ENCODE measurements around the gene APOA5. TPM values are rescaled to one million over a fixed set of nuclear protein-coding genes. Genes with fewer than 3 reads are reported as not detected.

The APOA5 gene
- total and polyA plus RNA-seq, 2 of the 13 experiments (the other 11 are each of a cell fraction or from before 2014, with no cell fraction given), result 44.0 to 49.1 TPM

GRCh38 chr11:116787786-116788486 is 3.7 kb downstream of the APOA5 start, which contains the start of gene ZPR1 (continued):
- TF ChIP-seq FOXP1 (IDR thresholded peaks at IDR 0.05), result no peak
- no peak for TF ChIP-seq FOXP1 (CRISPR knock-in tag; IDR thresholded peaks at IDR 0.05)
- TF ChIP-seq RERE (CRISPR knock-in tag; IDR thresholded peaks at IDR 0.05; ENCODE audit: low read depth), result no peak
- TF ChIP-seq ZFYVE20 (CRISPR knock-in tag; IDR thresholded peaks at IDR 0.05; ENCODE audit: borderline replicate concordance, low read depth), result no peak
- no peak; the same call in 1 of the 2 replicates for TF ChIP-seq ZNF160 (CRISPR knock-in tag; IDR thresholded peaks at IDR 0.05)
- 0 out of 2 replicates have a peak, but pooled peaks have one; percentile 47 for TF ChIP-seq ZNF234 (CRISPR knock-in tag; conservative IDR thresholded peaks at IDR 0.05)
- no peak for TF ChIP-seq FOXK2 (IDR thresholded peaks at IDR 0.05)
- TF ChIP-seq, protein P1, sequence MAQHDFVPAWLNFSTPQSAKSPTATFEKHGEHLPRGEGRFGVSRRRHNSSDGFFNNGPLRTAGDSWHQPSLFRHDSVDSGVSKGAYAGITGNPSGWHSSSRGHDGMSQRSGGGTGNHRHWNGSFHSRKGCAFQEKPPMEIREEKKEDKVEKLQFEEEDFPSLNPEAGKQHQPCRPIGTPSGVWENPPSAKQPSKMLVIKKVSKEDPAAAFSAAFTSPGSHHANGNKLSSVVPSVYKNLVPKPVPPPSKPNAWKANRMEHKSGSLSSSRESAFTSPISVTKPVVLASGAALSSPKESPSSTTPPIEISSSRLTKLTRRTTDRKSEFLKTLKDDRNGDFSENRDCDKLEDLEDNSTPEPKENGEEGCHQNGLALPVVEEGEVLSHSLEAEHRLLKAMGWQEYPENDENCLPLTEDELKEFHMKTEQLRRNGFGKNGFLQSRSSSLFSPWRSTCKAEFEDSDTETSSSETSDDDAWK (CRISPR knock-in tag; IDR thresholded peaks at IDR 0.05), result no peak
- no peak for TF ChIP-seq ZNF124 (CRISPR knock-in tag; IDR thresholded peaks at IDR 0.05)
- no peak for TF ChIP-seq U2AF1 (optimal IDR thresholded peaks at IDR 0.05; ENCODE audit: low read depth, low read length)
- TF ChIP-seq HDAC1 (CRISPR knock-in tag; IDR thresholded peaks at IDR 0.05), result peak; percentile 81
- no peak for TF ChIP-seq SMARCC2 (IDR thresholded peaks at IDR 0.05)
- peak; percentile 81 for TF ChIP-seq GABPA (IDR thresholded peaks at IDR 0.05; ENCODE audit: low read depth, low read length)
- TF ChIP-seq GABPA (CRISPR knock-in tag; IDR thresholded peaks at IDR 0.05; ENCODE audit: low read depth), result peak; percentile 92
- no peak for TF ChIP-seq ZNF543 (CRISPR knock-in tag; IDR thresholded peaks at IDR 0.05)
- TF ChIP-seq E2F1 (CRISPR knock-in tag; IDR thresholded peaks at IDR 0.05), result no peak
- TF ChIP-seq NFIB (CRISPR knock-in tag; IDR thresholded peaks at IDR 0.05; ENCODE audit: borderline replicate concordance), result no peak
- TF ChIP-seq ZNF282 (IDR thresholded peaks at IDR 0.05; ENCODE audit: partially characterized antibody), result no peak
- TF ChIP-seq SPEN (CRISPR knock-in tag; IDR thresholded peaks at IDR 0.05; ENCODE audit: low read depth), result no peak; the same call in 1 of the 2 replicates
- no peak for TF ChIP-seq ZNF546 (CRISPR knock-in tag; conservative IDR thresholded peaks at IDR 0.05)
- no peak; the same call in 1 of the 2 replicates for TF ChIP-seq ZNF326 (CRISPR knock-in tag; IDR thresholded peaks at IDR 0.05; ENCODE audit: borderline replicate concordance)
- peak; percentile 89 for TF ChIP-seq RBFOX2 (IDR thresholded peaks at IDR 0.05; ENCODE audit: low read depth, low read length)
- TF ChIP-seq CAMTA2 (CRISPR knock-in tag; IDR thresholded peaks at IDR 0.05; ENCODE audit: borderline replicate concordance), result no peak
- TF ChIP-seq FOSL2 (CRISPR knock-in tag; IDR thresholded peaks at IDR 0.05), result no peak

All from HepG2 (cell line).